ENCODE measurements around the gene ACSL4.
"Not testable (repeated sequence)": the region's sequence is repeated elsewhere in the genome, so short reads cannot be mapped to it uniquely, and the experiment has no call there.

ACSL4 gene

DNA sequence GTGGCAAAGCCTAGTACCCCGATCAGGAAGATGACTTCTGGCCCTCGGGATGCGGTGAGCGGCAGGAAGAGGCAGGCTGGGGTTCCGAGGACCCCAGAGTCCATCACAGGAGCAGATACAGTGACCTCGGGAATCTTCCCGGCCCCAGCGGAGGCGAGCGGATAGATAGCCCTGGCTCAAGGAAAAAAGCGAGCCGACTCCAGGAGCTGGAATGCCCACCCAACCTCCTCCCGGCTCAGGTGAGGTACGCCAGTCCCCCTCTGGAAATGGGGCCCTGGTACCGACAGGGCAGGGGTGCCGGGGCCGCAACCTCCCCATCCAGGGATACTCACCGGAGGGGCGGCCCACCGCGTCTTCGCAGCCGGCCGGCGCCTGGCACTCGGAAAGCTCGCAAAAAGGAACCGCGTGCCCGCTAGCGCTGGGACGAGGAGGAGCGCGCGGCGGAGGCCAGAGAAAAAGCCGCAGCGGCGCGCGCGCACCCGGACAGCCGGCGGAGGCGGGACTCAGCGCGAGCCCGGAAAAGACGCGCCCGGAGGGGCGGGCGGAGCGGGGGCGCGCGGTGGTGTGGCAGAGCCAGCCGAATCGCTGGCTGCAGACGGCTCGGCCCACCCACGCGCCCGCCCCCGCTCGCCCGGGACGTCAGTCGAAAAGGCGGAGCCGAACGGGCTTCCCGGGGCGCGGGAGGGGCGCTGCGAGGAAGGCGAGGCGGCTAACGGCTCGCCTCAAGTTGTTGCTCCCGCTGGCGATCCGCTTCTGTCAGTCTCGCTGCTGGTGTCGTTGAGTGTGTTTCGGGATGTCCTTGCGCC, at the start of gene ACSL4:
TSS of gene ACSL4 (minus strand) at position 451 of the 806 bp plus-strand sequence. CDS start 49,894 bp downstream, outside the sequence.
- in situ Hi-C loops (cut with HindIII; ENCODE audit: low pct_ligation_motif_present, low pct_unique_long_range_greater_than_20kb, low sequenced_read_pairs) = no loop called here
- peak; percentile 78 for DNase-seq

DNA sequence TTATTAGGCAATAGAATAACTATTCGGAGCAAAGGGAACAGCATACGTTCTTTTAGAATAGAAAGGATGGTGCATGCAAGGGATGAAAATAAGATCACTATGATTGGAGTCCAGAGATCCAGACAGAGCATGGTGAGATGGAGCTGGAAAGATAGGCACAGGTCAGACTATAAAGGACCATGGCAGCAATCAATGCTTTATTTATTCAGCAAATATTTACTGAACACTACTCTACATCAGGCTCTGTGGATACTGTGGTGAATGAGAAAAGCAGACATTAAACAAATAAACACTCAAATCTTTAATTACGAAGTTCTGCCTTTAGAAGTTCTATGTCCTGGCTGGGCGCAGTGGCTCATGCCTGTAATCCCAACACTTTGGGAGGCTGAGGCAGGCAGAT, 44.7 kb upstream of the ACSL4 start:
- no peak for DNase-seq
- in situ Hi-C loops (cut with HindIII; ENCODE audit: low pct_ligation_motif_present, low pct_unique_long_range_greater_than_20kb, low sequenced_read_pairs) = no loop called here

DNA sequence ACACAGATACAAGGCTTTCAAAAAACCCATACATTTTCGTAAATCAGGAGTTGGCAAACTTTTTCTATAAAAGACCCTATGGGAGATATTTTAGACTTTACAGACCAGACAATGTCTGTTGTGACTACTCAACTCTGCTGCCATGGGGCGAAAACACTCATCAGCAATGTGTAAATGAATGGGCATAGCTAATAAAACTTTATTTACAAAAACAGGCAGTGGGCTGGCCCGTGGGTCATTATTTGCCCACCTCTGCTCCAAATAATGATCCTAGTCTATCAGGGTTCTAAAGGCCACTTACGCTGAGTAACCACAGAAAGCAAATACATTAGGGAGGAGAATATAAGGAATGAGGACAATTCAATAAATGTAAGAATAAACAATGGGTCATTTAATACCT, 43.9 kb upstream of the ACSL4 start:
- DNase-seq = no peak
- in situ Hi-C loops (cut with HindIII; ENCODE audit: low pct_ligation_motif_present, low pct_unique_long_range_greater_than_20kb, low sequenced_read_pairs) = no loop called here

DNA sequence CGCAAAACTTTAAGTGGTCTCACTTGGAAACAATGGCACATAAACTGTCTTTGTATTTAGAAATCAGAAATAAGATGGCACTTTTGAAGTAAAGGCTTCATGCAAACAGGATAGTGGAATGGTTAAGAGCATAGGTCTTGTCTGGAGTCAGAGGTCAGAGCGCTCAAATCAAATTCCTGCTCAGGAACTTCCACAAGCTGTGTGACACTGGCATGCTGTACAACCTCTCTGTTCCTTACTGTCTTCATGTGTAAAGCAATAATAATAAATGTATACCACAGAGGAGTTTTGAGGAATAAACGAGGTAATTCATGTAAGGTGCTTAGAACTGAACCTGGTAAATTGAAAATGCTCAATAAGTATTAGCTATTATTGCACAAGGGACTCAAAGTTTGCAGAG, 43.4 kb upstream of the ACSL4 start:
- no peak for DNase-seq
- in situ Hi-C loops (cut with HindIII; ENCODE audit: low pct_ligation_motif_present, low pct_unique_long_range_greater_than_20kb, low sequenced_read_pairs) = no loop called here

DNA sequence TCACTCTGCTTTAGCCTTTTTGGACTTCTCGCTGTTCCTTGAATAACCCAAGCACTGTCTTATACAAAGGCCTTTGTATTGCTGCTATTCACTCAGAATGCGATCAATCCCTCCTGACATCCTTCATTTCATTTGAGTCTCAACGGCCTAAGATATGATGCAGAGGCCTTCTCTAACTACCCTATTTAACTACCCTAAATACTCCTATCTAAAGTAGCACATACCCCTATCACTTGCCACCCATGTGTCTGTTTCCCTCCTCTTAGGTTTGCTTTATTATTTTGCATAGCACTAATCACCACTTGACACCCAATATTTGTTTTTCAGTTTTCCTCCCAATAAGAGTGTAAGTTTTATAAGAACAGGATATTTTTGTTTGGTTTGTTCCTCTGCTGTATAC, 42.3 kb upstream of the ACSL4 start:
- in situ Hi-C loops (cut with HindIII; ENCODE audit: low pct_ligation_motif_present, low pct_unique_long_range_greater_than_20kb, low sequenced_read_pairs) = no loop called here
- DNase-seq = no peak

DNA sequence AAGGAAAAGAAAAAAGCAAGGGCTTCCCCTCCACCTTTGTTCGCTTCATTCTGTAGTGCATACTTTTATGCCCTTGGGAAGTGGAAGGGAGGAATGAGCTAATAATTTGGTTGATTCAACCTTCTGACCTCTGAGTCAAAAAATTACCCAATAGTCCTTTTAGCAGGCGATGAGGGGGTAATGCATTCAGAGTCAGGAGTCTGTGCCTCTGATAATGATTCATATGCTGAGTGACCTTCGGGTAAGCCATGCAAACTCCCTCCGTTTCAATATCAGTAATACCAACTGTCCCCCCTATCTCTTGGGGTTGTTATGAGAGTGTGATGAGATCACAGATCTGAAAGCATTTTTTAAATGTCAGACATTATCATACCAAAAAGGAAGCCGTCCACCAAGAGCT, 41.6 kb upstream of the ACSL4 start:
- DNase-seq = peak; percentile 64
- in situ Hi-C loops (cut with HindIII; ENCODE audit: low pct_ligation_motif_present, low pct_unique_long_range_greater_than_20kb, low sequenced_read_pairs) = no loop called here

DNA sequence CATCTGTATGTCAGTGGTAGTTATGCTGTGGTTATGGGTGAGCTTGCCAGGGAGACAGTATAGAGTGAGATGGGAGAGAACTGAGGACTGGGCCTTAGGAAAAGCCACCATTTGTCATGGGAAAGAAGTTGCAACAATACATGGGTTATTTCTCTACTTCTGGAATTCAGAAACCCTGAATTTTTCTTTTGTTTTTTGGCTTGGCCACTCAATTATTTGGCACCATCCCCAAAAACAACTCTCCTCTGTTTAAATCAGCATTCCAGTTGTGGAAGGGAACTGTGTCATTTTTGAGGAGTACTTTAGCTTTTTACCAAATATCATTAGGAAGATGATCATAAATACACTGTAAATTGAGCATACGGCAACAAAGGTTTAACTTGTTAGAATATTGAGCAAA, 41.1 kb upstream of the ACSL4 start:
- no peak for DNase-seq
- in situ Hi-C loops (cut with HindIII; ENCODE audit: low pct_ligation_motif_present, low pct_unique_long_range_greater_than_20kb, low sequenced_read_pairs) = no loop called here

DNA sequence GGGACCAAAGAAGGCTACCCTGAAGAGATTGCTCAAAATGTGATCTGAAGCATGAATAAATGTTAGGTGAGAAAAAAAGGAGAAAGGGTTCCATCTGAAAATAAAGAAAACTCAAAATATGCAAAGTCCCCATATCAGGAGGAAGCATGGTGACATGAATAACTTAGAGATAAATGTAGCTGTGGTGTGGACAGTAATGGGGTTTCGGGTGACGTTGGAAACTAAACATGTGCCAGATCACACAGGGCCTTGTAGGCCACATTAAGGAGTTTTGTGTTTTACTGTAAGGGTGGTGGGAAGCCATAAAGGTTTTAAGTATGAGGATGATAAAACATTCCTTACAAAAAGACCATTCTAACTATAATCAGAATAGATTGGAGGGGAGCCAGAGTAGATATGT, 40.3 kb upstream of the ACSL4 start:
- in situ Hi-C loops (cut with HindIII; ENCODE audit: low pct_ligation_motif_present, low pct_unique_long_range_greater_than_20kb, low sequenced_read_pairs) = no loop called here
- no peak for DNase-seq

DNA sequence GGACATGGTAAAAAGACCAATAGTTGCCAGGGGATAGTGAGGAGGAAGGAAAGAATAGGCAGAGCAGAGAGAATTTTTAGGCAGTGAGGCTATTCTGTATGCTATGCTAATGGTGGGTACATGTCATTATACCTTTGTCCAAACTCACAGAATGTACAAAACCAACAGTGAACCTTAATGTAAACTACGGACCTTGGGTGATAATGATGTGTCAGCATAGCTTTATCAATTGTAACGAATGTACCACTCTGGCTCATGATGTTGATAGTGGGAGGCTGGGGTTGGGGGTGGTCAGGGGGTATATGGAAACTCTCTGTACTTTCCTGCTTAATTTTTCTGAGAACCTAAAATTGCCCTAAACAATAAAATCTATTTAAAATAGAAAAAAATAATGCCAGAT, 37.7 kb upstream of the ACSL4 start:
- no peak for DNase-seq
- in situ Hi-C loops (cut with HindIII; ENCODE audit: low pct_ligation_motif_present, low pct_unique_long_range_greater_than_20kb, low sequenced_read_pairs) = no loop called here

DNA sequence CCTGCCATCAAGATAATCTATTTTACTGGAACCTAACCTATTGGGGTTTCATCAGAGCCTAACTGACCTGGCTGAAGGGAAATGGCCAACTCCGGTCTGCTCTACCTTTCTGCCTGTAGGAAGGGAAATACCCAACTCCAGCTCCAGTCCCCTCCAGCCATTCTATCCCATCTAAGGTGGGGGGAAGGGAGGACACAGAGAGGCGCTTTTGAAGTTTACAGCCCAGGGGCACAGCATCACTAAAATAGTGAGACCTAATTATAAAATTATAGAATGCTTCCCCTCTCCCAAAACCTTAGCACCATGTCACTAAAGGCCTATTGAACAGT, 27.8 kb upstream of the ACSL4 start:
- in situ Hi-C loops (cut with HindIII; ENCODE audit: low pct_ligation_motif_present, low pct_unique_long_range_greater_than_20kb, low sequenced_read_pairs) = no loop called here
- no peak for DNase-seq

DNA sequence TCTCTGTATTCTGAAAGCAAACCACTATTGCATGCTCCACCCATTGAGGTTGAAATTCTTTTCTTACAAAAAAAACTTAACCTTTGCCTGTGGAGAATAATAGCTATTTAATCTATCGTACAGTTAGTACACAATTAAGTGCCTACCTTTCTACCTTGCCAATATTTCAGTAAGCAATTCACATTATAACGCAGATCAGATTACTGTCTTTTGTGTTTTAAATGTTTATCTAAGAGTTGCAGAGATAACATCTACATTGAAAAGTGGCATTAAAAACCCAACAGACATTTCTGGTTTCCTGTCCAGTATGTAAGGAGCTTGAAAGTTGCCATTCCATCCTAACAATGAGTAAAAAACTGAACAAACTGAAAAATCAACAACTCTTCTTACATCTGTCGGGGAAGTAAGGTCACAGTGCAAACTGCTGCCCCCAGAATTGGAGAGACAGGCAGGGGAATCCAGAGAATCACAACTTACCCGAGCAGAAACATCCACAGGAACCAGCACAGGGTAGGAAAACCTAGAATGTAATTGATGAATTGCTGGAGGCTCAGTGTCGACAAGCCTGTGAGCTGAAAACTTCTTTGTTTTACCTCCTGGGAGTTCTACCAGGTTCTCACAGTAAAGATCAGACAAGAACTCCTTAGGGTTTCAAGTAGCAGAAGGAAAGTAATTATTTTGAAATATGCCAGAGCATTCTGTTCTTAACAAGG, 27.3 kb upstream of the ACSL4 start:
- in situ Hi-C loops (cut with HindIII; ENCODE audit: low pct_ligation_motif_present, low pct_unique_long_range_greater_than_20kb, low sequenced_read_pairs) = no loop called here

DNA sequence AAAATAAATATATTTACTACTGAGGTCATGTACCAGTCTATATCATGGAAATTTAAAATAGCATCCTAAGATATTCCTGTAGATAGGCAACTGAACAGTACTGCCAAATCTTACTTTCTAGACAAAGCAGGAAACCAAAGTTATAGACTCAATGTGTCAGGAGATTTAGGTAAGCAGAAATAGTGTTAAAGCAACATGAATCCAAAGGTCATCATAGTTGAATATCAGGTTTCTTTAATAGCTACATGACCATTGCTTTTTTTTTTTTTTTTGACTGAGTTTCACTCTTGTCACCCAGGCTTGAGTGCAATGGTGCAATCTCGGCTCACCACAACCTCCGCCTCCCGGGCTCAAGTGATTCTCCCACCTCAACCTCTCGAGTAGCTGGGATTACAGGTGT, 20.2 kb upstream of the ACSL4 start:
- in situ Hi-C loops (cut with HindIII; ENCODE audit: low pct_ligation_motif_present, low pct_unique_long_range_greater_than_20kb, low sequenced_read_pairs) = no loop called here
- DNase-seq = no peak

More for the DNA sequence above, 27.3 kb upstream of the ACSL4 start:
- DNase-seq = no peak

DNA sequence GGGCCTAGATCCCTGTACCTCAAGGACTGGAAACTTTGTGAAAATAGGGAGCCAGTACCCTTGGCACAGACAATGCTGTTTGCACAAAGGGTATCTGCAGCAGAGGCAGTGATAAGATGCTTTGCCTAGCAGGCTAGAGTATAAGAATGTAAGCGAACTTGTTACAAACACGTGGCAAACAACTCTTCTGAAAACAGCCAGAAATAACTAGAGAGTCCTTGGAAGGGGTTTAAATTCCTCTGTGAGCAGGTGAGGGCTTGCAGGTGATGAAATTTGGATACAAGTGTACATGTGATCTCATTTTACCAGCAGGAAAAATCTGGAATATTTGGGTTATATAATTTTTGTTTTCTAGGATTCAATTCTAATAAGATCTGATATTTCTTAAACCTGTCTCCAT, 18.6 kb upstream of the ACSL4 start:
- DNase-seq = no peak
- in situ Hi-C loops (cut with HindIII; ENCODE audit: low pct_ligation_motif_present, low pct_unique_long_range_greater_than_20kb, low sequenced_read_pairs) = no loop called here

DNA sequence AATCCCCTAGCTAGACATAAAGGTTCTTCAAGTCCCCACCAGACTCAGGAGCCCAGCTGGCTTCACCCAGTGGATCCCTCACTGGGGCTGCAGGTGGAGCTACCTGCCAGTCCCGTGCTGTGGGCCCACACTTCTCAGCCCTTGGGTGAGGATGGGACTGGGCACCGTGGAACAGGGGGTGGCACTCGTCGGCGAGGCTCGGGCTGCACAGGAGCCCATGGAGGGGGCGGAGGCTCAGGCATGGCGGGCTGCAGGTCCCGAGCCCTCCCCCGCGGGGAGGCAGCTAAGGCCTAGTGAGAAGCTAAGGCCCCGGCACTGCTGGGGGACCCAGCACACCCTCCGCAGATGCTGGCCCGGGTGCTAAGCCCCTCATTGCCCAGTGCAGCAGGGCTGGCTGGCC, 16.1 kb upstream of the ACSL4 start:
- no peak for DNase-seq
- in situ Hi-C loops (cut with HindIII; ENCODE audit: low pct_ligation_motif_present, low pct_unique_long_range_greater_than_20kb, low sequenced_read_pairs) = no loop called here

DNA sequence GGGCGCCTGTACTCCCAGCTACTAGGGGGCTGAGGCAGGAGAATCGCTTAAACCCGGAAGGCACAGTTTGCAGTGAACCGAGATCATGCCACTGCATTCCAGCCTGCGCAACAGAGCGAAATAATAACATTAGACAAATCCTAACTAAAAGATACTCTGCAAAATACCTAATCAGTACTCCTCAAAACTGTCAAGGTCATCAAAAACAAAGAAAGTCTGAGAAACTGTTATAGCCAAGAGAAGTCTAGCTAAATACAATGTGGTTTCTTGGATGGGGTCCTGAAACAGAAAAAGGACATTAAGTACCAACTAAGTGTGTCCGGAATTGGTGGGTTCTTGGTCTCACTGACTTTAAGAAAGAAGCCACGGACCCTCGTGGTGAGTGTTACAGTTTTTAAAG, 14.6 kb upstream of the ACSL4 start:
- in situ Hi-C loops (cut with HindIII; ENCODE audit: low pct_ligation_motif_present, low pct_unique_long_range_greater_than_20kb, low sequenced_read_pairs) = no loop called here
- no peak for DNase-seq

DNA sequence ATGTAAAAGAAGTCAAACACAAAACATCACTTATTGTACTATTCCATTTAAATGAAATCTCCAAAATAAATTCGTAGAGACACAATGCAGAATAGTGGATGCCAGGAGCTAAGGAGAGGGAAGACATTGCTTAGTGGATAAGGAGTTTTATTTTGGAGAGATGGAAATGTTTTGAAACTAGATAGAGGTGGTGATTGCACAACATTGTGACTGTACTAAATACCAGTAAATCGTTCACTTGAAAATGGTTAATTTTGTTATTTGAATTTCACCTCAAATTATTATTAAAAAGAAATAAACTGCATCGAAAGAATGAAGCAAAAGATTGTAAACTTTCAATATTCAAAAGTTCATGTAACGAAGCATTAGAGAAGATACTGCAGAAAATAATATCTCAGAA, 9.7 kb upstream of the ACSL4 start:
- DNase-seq = no peak
- in situ Hi-C loops (cut with HindIII; ENCODE audit: low pct_ligation_motif_present, low pct_unique_long_range_greater_than_20kb, low sequenced_read_pairs) = no loop called here

DNA sequence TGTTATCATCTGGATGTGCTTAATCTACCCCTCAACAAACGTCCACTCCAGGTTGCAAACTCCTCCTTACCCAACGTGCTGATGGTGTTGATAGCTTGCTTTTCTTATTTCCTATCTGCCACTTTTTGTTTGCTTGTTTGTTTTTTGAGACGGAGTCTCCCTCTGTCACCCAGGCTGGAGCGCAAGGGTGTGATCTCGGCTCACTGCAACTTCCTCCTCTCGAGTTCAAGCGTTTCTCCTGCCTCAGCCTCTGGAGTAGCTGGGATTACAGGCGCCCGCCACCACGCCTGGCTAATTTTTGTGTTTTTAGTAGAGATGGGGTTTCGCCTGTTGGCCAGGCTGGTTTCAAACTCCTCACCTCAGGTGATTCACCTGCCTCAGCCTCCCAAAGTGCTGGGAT, 7.8 kb upstream of the ACSL4 start:
- DNase-seq; in situ Hi-C loops (cut with HindIII; ENCODE audit: low pct_ligation_motif_present, low pct_unique_long_range_greater_than_20kb, low sequenced_read_pairs): not testable (repeated sequence)

DNA sequence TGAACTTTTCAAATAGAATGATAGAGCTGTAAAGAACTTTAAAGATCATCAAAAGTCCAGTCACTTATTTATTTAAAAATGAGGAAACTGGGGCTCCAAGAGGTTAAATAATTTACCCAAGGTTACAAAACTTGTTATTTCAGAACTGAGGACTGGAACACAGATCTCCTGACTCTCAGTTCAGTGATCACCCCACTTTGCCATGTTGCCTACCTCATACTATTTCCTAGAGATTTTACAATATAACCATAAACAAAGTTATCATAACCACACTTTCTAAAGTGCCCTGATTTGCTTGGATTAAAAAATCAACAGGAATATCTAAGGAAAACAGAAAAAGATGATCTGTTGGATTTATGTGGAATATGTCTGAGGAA, 7.4 kb upstream of the ACSL4 start:
- in situ Hi-C loops (cut with HindIII; ENCODE audit: low pct_ligation_motif_present, low pct_unique_long_range_greater_than_20kb, low sequenced_read_pairs) = no loop called here
- DNase-seq = no peak

DNA sequence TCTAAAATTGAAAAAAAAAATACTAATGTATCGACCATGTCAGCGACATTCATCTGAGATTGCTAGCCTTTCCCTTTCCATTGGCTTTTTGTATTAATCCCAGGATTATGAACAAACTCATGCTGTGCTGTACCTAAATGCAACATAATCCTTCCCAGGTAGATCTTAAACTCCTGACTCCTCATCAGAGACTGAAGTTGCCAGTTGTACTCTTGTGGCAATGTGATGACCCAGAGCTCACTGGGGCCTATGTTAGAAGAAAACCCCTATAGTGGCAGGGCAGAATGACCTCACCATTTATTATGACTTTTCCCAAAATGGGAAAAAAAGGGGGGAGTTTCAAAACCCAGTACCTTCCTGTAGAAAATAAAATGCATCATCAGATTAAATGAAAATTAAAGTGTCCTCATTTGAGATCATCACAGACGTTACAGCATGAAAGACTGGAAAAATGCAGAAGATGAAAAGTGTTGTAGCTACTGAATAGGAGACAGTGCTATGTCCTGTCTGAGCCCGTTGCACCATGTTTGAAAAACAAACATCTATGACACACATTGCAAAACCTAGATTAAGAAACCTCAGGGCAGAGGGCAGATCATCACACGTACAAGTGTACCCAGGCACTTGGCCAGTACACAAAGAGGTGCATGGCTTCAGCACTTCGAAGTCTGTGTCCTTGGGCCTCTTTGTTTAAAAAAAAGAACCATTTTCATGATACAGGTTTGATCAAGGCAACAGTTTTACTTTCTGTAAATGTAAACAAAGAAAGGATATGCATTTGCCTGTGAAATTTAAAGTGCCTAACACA, 6.8 kb upstream of the ACSL4 start:
- DNase-seq = no peak
- in situ Hi-C loops (cut with HindIII; ENCODE audit: low pct_ligation_motif_present, low pct_unique_long_range_greater_than_20kb, low sequenced_read_pairs) = no loop called here
